ENCODE data around the gene PRM3. TPM values are rescaled to one million over a fixed set of nuclear protein-coding genes. Genes with fewer than 3 reads are reported as not detected.

PRM3 gene
- polyA plus RNA-seq, 1 donor from 2014 or later, result not detected

DNA sequence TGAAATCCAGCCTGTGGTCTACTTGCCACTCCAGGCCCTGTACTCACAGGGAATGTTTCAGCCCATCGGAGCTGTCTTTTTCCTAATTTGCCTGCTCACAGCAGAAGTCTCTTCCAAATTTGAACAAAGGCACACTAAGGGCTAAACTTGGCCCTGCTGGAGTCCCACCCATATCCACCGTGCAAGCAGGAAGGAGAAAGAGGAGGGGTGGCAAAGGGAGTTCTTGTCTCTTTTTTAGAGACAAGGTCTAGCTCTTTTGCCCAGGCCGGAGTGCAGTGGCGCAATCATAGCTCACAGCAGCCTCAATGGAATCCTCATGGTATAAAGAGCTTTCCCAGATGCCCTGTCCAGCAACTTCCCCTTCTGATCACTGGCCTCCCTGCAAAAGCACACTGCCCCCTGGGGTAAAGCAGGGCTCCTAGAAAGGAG lies 10.4 kb upstream of the PRM3 start:
- H3K4me3 ChIP-seq (ENCODE audit: low read length), result no peak overlapping the region
- no peaks in the 10 kb centered on the region for H3K36me3 ChIP-seq (ENCODE audit: insufficient read depth, low read length)
- no peak overlapping the region for H3K4me2 ChIP-seq (ENCODE audit: low read length)
- H3F3A ChIP-seq (ENCODE audit: insufficient read depth, low read length, poor library complexity, severe bottlenecking), result no peaks in the 10 kb centered on the region
- no peak overlapping the region for H3K9ac ChIP-seq (ENCODE audit: low read length)
- TF ChIP-seq RAD21 (conservative IDR thresholded peaks at IDR 0.05) (no peak), CTCF (IDR thresholded peaks at IDR 0.05; ENCODE audit: poor library complexity, severe bottlenecking) (no peak), TAF1 (IDR thresholded peaks at IDR 0.05; ENCODE audit: low read depth) (no peak), EP300 (conservative IDR thresholded peaks at IDR 0.05; ENCODE audit: poor library complexity, severe bottlenecking) (no peak), MXI1 (conservative IDR thresholded peaks at IDR 0.05; ENCODE audit: poor library complexity, severe bottlenecking) (no peak)
- H4K20me1 ChIP-seq (ENCODE audit: insufficient read depth), result no peaks in the 10 kb centered on the region
- H3K27me3 ChIP-seq (ENCODE audit: insufficient read depth, low read depth, low read length), result no peaks in the 10 kb centered on the region
- no peak overlapping the region for H2AFZ ChIP-seq (ENCODE audit: low read depth, low read length)
- H3K9me3 ChIP-seq (ENCODE audit: low read length), result no peaks in the 10 kb centered on the region
- H3K9me2 ChIP-seq (ENCODE audit: insufficient read depth, low read length), result no peaks in the 10 kb centered on the region
- H3K27ac ChIP-seq (ENCODE audit: low read length), result no peak overlapping the region
- no peaks in the 10 kb centered on the region for H3K79me2 ChIP-seq (replicated peaks; ENCODE audit: insufficient read depth, low read length)

DNA sequence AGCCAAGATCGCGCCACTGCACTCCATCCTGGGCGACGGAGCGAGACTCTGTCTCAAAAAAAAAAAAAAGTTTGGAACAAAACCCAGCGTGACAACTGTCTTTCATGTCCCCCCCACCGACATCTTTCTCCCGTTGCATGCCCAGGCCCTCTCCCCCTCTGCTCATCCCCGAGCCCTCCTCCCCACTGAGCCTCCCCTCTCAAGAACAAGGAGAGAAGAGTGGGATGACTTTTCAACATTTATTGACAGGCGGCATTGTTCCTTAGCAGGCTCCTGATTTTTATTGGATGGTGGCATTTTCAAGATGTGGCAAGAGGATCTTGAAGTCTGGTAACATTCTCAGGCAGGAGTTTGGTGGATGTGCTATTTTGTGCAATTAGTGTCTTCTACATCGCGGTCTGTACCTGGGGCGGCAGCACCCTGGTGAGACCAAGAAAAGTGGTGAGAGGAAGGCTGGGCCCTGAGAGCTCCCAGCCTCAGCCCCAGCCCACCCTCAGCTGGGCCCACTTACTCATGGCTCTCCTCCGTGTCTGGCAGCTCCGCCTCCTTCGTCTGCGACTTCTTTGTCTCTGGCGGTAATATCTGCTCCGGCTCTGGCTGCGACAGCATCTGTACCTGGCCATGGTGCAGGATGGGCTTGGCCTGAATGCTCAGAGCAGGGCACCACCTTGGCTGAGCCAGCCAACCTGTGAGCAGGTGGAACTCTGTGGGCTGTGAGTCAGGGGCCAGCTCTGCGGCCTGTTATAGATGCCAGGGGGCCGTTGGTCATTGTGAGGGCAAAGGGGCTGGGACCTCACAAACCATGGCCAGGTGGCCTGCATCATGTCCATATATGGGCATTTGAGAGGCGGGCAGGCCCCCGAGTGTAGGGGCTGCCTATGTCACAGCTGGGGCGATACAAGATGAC lies 7.4 kb upstream of the PRM3 start, which contains the start of gene PRM1:
PRM1 (minus strand) TSS at position 715 of the 907 bp plus-strand sequence; CDS start at position 623, 92 bp downstream.
- Histone ChIP-seq H3K27ac (ENCODE audit: low read length) (no peak within 1 kb of the TSS), H3K27me3 (ENCODE audit: insufficient read depth, low read depth, low read length) (no peaks in the 10 kb centered on the region), H3K79me2 (replicated peaks; ENCODE audit: insufficient read depth, low read length) (no peaks in the 10 kb centered on the region), H3K9me2 (ENCODE audit: insufficient read depth, low read length) (no peaks in the 10 kb centered on the region), H3K4me2 (ENCODE audit: low read length) (no peak within 1 kb of the TSS), H2AFZ (ENCODE audit: low read depth, low read length) (no peak within 1 kb of the TSS), H3K9me3 (ENCODE audit: low read length) (no peaks in the 10 kb centered on the region), H3K4me3 (ENCODE audit: low read length) (no peak within 1 kb of the TSS), H3K36me3 (ENCODE audit: insufficient read depth, low read length) (no peaks in the 10 kb centered on the region), H3K9ac (ENCODE audit: low read length) (no peak within 1 kb of the TSS), H4K20me1 (ENCODE audit: insufficient read depth) (no peaks in the 10 kb centered on the region), H3F3A (ENCODE audit: insufficient read depth, low read length, poor library complexity, severe bottlenecking) (no peaks in the 10 kb centered on the region)
- no peak for TF ChIP-seq SMC3 (conservative IDR thresholded peaks at IDR 0.05; ENCODE audit: poor library complexity)
- no peak for TF ChIP-seq RAD21 (conservative IDR thresholded peaks at IDR 0.05)
- no peak for TF ChIP-seq REST (IDR thresholded peaks at IDR 0.05; ENCODE audit: borderline replicate concordance)
- TF ChIP-seq CTCF (IDR thresholded peaks at IDR 0.05; ENCODE audit: poor library complexity, severe bottlenecking), result no peak
- TF ChIP-seq MXI1 (conservative IDR thresholded peaks at IDR 0.05; ENCODE audit: poor library complexity, severe bottlenecking), result no peak
- TF ChIP-seq EP300 (conservative IDR thresholded peaks at IDR 0.05; ENCODE audit: poor library complexity, severe bottlenecking), result no peak
- TF ChIP-seq EZH2 (IDR thresholded peaks at IDR 0.05; ENCODE audit: borderline replicate concordance, insufficient read depth, low read length, poor library complexity, severe bottlenecking), result no peak
- no peak for TF ChIP-seq TAF1 (IDR thresholded peaks at IDR 0.05; ENCODE audit: low read depth)
- no peak for TF ChIP-seq POLR2AphosphoS5 (IDR thresholded peaks at IDR 0.05)
